ENCODE results near the gene ELMOD3. TPM values are rescaled to one million over a fixed set of nuclear protein-coding genes. Genes with fewer than 3 reads are reported as not detected.

The ELMOD3 gene
- total and polyA plus RNA-seq, 9 of the 15 experiments (the other 6 are each of a cell fraction or from before 2014, with no cell fraction given), result 2.7 to 18.7 (median 11.6) TPM

- no TSS peak for BruUV-seq (replicated peaks)
- intact Hi-C loops (cut with micrococcal nuclease) (no loop called here), in situ Hi-C loops (cut with MboI) (no loop called here)
These were observed 14.3 kb upstream of the ELMOD3 start for GRCh38 chr2:85340034-85340892.

More at GRCh38 chr2:85340034-85340892, 14.3 kb upstream of the ELMOD3 start:
- no peak overlapping the region for H3K27ac ChIP-seq (ENCODE audit: extremely low read depth, low read depth, low read length)
- WGBS (ENCODE audit: insufficient coverage, low coverage, missing lambda C conversion rate), result 14% methylated on average over 13 of the region's 13 CpGs
- H3K9me1 ChIP-seq (ENCODE audit: control insufficient read depth, insufficient read depth, low read length), result no peaks in the 10 kb centered on the region
- no peak overlapping the region for H2AFZ ChIP-seq (ENCODE audit: low read depth, low read length)
- H3K27me3 ChIP-seq (ENCODE audit: control insufficient read depth in 2 of 2, insufficient read depth in 2 of 2, low read length in 2 of 2), result no peaks in the 10 kb centered on the region; a peak in 1 of 5 replicates
- ATAC-seq, result peak; percentile 48; the same call in 2 of the 3 replicates
- CTCF ChIA-PET (ENCODE audit: low intra/inter-chr PET ratio), result no interaction called here
- H3K36me3 ChIP-seq (ENCODE audit: control insufficient read depth, insufficient read depth, low read length), result peaks cover 2% of the 10 kb centered on the region; the same call in 1 of the 3 replicates
- no peaks in the 10 kb centered on the region for H3K79me2 ChIP-seq (ENCODE audit: control insufficient read depth, insufficient read depth, low read length)
- no peaks in the 10 kb centered on the region for H3K9me3 ChIP-seq (replicated peaks; ENCODE audit: control insufficient read depth, insufficient read depth, low read depth, low read length)
- POLR2A ChIA-PET, result interaction anchor here (0.5 to 2.4 kb wide), 6 partner anchors 11 to 643 kb away, joined by 3 to 13 read pairs (median 4); partner anchors contain the start of gene TGOLN2
- no peaks in the 10 kb centered on the region for H4K20me1 ChIP-seq (replicated peaks; ENCODE audit: control insufficient read depth, insufficient read depth, low read length)
- no peak overlapping the region; a peak in 1 of 4 replicates for H3K9ac ChIP-seq (ENCODE audit: insufficient read depth in 1 of 2, low read depth in 2 of 2, low read length in 2 of 2)
- peaks cover 0 to 3% of the 10 kb centered on the region in 2 experiments; a peak in 3 of 5 replicates for H3K4me1 ChIP-seq (replicated peaks in 1 of 2; ENCODE audit: control insufficient read depth in 2 of 2, insufficient read depth in 2 of 2, low read length in 2 of 2)
- no peak for DNase-seq (ENCODE audit: extremely low read depth in 1 of 4, low spot score in 3 of 4)
- peak; percentile 6 for FAIRE-seq
- TF ChIP-seq PKNOX1 (IDR thresholded peaks at IDR 0.05) (0 out of 2 replicates have a peak, but pooled peaks have one; percentile 6), ZNF589 (CRISPR knock-in tag; IDR thresholded peaks at IDR 0.05; ENCODE audit: low read depth) (no peak), MAFG (tag; conservative IDR thresholded peaks at IDR 0.05) (no peak), CHD1 (IDR thresholded peaks at IDR 0.05; ENCODE audit: low read length) (no peak), TCF3 (CRISPR knock-in tag; IDR thresholded peaks at IDR 0.05) (no peak), NCOA2 (IDR thresholded peaks at IDR 0.05; ENCODE audit: partially characterized antibody in 2 of 2) (no peak)
- TF ChIP-seq, protein P1, sequence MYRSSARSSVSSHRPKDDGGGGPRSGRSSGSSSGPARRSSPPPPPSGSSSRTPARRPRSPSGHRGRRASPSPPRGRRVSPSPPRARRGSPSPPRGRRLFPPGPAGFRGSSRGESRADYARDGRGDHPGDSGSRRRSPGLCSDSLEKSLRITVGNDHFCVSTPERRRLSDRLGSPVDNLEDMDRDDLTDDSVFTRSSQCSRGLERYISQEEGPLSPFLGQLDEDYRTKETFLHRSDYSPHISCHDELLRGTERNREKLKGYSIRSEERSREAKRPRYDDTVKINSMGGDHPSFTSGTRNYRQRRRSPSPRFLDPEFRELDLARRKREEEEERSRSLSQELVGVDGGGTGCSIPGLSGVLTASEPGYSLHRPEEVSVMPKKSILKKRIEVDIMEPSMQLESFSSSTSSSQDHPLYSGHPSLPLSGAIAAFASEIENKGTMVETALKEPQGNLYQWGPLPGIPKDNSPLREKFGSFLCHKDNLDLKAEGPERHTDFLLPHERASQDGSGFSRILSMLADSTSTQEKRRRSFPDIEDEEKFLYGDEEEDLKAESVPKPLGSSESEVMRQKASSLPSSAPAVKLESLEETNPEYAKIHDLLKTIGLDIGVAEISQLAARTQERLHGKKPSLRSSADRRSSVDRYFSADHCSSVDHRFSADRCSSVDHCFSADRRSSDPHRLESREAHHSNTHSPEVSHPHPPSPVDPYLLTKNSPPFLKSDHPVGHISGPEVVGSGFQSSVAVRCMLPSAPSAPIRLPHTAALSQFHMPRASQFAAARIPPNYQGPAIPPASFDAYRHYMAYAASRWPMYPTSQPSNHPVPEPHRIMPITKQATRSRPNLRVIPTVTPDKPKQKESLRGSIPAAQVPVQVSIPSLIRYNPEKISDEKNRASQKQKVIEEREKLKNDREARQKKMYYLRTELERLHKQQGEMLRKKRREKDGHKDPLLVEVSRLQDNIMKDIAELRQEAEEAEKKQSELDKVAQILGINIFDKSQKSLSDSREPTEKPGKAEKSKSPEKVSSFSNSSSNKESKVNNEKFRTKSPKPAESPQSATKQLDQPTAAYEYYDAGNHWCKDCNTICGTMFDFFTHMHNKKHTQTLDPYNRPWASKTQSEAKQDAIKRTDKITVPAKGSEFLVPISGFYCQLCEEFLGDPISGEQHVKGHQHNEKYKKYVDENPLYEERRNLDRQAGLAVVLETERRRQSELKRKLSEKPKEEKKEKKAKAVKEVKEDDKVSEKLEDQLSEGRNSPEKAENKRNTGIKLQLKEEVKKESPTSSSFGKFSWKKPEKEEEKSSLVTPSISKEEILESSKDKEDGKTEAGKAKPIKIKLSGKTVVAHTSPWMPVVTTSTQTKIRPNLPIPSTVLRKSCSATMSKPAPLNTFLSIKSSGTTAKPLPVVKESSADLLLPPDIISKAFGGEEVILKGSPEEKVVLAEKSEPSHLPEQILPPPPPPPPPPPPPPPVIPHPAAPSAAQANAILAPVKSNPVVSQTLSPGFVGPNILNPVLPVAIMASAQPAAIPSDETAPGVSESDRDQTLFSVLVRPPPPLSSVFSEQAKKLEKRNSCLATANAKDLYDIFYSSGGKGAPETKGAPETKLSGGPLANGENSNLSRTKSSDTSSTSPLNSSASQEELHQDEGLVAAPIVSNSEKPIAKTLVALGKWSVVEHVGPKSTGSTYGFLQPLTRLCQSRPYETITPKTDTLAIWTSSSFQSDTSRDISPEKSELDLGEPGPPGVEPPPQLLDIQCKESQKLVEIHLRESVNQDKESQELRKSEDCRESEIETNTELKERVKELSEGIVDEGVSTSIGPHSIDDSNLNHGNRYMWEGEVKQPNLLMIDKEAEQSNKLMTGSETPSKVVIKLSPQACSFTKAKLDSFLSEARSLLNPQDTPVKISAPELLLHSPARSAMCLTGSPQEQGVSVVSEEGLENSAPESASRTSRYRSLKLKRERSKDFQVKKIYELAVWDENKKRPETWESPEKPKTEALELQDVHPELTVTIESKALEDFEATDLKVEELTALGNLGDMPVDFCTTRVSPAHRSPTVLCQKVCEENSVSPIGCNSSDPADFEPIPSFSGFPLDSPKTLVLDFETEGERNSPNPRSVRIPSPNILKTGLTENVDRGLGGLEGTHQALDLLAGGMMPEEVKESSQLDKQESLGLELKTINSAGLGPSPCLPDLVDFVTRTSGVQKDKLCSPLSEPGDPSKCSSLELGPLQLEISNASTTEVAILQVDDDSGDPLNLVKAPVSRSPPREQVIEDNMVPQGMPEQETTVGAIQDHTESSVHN (IDR thresholded peaks at IDR 0.05; ENCODE audit: borderline replicate concordance in 1 of 2, low read depth in 1 of 2), result no peak
- H3K4me3 ChIP-seq, result no peak overlapping the region
- H3K4me2 ChIP-seq (ENCODE audit: insufficient read depth, low read length), result no peak overlapping the region

Measured in K562 (cell line).